D341Med (cell line): ENCODE measurements around the gene PSD4.
"Not testable (repeated sequence)": the region's sequence is repeated elsewhere in the genome, so short reads cannot be mapped to it uniquely, and the experiment has no call there.

ENCODE experiments used
- DNase-seq: peaks from one replicate; pipeline ENCODE4 v3.0.0; 2012; ENCODE audit warnings: low spot score

The PSD4 gene

GRCh38 chr2:113223813-113224212, 50.0 kb downstream of the PSD4 start:
- DNase-seq: no peak

GRCh38 chr2:113224647-113225236, 51.0 kb downstream of the PSD4 start:
- DNase-seq: no peak

GRCh38 chr2:113225263-113226259, 51.8 kb downstream of the PSD4 start:
- DNase-seq: no peak

GRCh38 chr2:113226462-113226861, 52.7 kb downstream of the PSD4 start:
- DNase-seq: no peak

- no peak for DNase-seq
Measured at GRCh38 chr2:113227290-113227689, 53.5 kb downstream of the PSD4 start.

GRCh38 chr2:113227698-113228097, 53.9 kb downstream of the PSD4 start:
- no peak for DNase-seq

GRCh38 chr2:113228351-113228750, 54.6 kb downstream of the PSD4 start:
- DNase-seq: no peak

GRCh38 chr2:113228991-113229716, 55.4 kb downstream of the PSD4 start:
- no peak for DNase-seq

GRCh38 chr2:113229795-113230194, 56.0 kb downstream of the PSD4 start:
- no peak for DNase-seq

GRCh38 chr2:113230531-113230930, 56.8 kb downstream of the PSD4 start:
- no peak for DNase-seq

GRCh38 chr2:113231064-113231463, 57.3 kb downstream of the PSD4 start:
- DNase-seq: no peak

- no peak for DNase-seq
Measured at GRCh38 chr2:113232123-113232522, 58.4 kb downstream of the PSD4 start.

GRCh38 chr2:113232740-113233139, 59.0 kb downstream of the PSD4 start:
- no peak for DNase-seq

GRCh38 chr2:113233593-113234550, 60.1 kb downstream of the PSD4 start:
- no peak for DNase-seq

- no peak for DNase-seq
Measured at GRCh38 chr2:113234721-113235346, 61.1 kb downstream of the PSD4 start.

GRCh38 chr2:113235347-113236226, 61.8 kb downstream of the PSD4 start:
- not testable (repeated sequence) for DNase-seq

GRCh38 chr2:113236367-113237159, 62.8 kb downstream of the PSD4 start:
- DNase-seq: no peak

- DNase-seq: no peak
Measured at GRCh38 chr2:113237604-113238160, 63.9 kb downstream of the PSD4 start.
